Loucy (cell line): ENCODE results near the gene TMEM38B.

Experiments
- H2AFZ ChIP-seq: fragments of 200-600 bp; sonication (generic); 2 replicates; pipeline ENCODE4 v1.6.0; 2016; ENCODE audit warnings: antibody characterized with exemption, mild to moderate bottlenecking, low read length, moderate library complexity
- H3F3A ChIP-seq: fragments of 200-600 bp; 2 replicates; pipeline ENCODE4 v1.6.0; 2016; ENCODE audit warnings: antibody characterized with exemption, low read depth, mild to moderate bottlenecking
- H3K27me3 ChIP-seq: fragments of 200-600 bp; sonication (generic); 2 replicates; pipeline ENCODE4 v1.6.1; 2014; ENCODE audit warnings: low read length, mild to moderate bottlenecking; ENCODE audit not compliant: insufficient read depth, poor library complexity, severe bottlenecking
- H3K36me3 ChIP-seq: fragments of 200-600 bp; sonication (generic); 2 replicates; pipeline ENCODE4 v1.6.1; 2016; ENCODE audit warnings: low read length; ENCODE audit not compliant: insufficient read depth
- H3K4me1 ChIP-seq: fragments of 200-600 bp; sonication (generic); 2 replicates; pipeline ENCODE4 v1.5.1; 2014; ENCODE audit warnings: low read length, mild to moderate bottlenecking; ENCODE audit not compliant: insufficient read depth, poor library complexity, severe bottlenecking
- H3K4me2 ChIP-seq: fragments of 200-600 bp; sonication (generic); 2 replicates; pipeline ENCODE4 v1.6.0; 2014; ENCODE audit warnings: antibody characterized with exemption, low read length, low read depth, mild to moderate bottlenecking; ENCODE audit not compliant: poor library complexity, severe bottlenecking
- H3K4me3 ChIP-seq: fragments of 200-600 bp; sonication (generic); 2 replicates; pipeline ENCODE4 v1.5.1; 2014; ENCODE audit warnings: low read length, mild to moderate bottlenecking, mixed read lengths; ENCODE audit not compliant: poor library complexity, severe bottlenecking
- H3K79me2 ChIP-seq: fragments of 200-600 bp; sonication (generic); 2 replicates; pipeline ENCODE4 v1.6.1; 2014; ENCODE audit warnings: low read length; ENCODE audit not compliant: insufficient read depth
- H3K9ac ChIP-seq: fragments of 200-600 bp; sonication (generic); 2 replicates; pipeline ENCODE4 v1.6.0; 2014; ENCODE audit warnings: mild to moderate bottlenecking, low read depth, low read length, moderate library complexity; ENCODE audit not compliant: poor library complexity, severe bottlenecking
- H3K9me2 ChIP-seq: fragments of 200-600 bp; sonication (generic); replicated peaks from 2 replicates; pipeline ENCODE4 v1.6.1; 2016; ENCODE audit warnings: low read depth, low read length, mixed read lengths
- H3K9me3 ChIP-seq: fragments of 200-600 bp; sonication (generic); 2 replicates; pipeline ENCODE4 v1.6.1; 2014; ENCODE audit warnings: mild to moderate bottlenecking, antibody characterized with exemption, low read length, low read depth; ENCODE audit not compliant: insufficient read depth
- H4K20me1 ChIP-seq: fragments of 200-600 bp; sonication (generic); 2 replicates; pipeline ENCODE4 v1.6.0; 2014; ENCODE audit warnings: antibody characterized with exemption, low read length, mild to moderate bottlenecking; ENCODE audit not compliant: insufficient read depth, poor library complexity, severe bottlenecking
- CTCF ChIP-seq: fragments of 200-600 bp; sonication (generic); conservative IDR thresholded peaks from 2 replicates; pipeline ENCODE4 v1.5.1; 2014; ENCODE audit warnings: mild to moderate bottlenecking, antibody characterized with exemption, low read length
- EZH2phosphoT487 ChIP-seq: fragments of 200-600 bp; IDR thresholded peaks from 2 replicates; pipeline ENCODE4 v1.6.1; 2018; ENCODE audit warnings: antibody characterized with exemption, mild to moderate bottlenecking, moderate library complexity, borderline replicate concordance

Gene TMEM38B

GRCh38 chr9:105698348-105698870 is 4.1 kb downstream of the TMEM38B start:
- H3K4me1 ChIP-seq: peaks cover 60% of the 10 kb centered on the region
- no peak overlapping the region for H3K9ac ChIP-seq
- H3K9me2 ChIP-seq: no peaks in the 10 kb centered on the region
- TF ChIP-seq EZH2phosphoT487 (no peak), CTCF (no peak)
- no peak overlapping the region for H2AFZ ChIP-seq
- peaks cover 28% of the 10 kb centered on the region for H4K20me1 ChIP-seq
- H3K4me2 ChIP-seq: peak overlapping the region; percentile 78
- no peaks in the 10 kb centered on the region for H3K9me3 ChIP-seq
- H3K79me2 ChIP-seq: peaks cover 76% of the 10 kb centered on the region
- H3K27me3 ChIP-seq: no peaks in the 10 kb centered on the region
- H3K4me3 ChIP-seq: peak overlapping the region; percentile 81
- H3F3A ChIP-seq: peaks cover 4% of the 10 kb centered on the region; the same call in 1 of the 2 replicates
- peaks cover 4% of the 10 kb centered on the region; the same call in 1 of the 2 replicates for H3K36me3 ChIP-seq

DNA sequence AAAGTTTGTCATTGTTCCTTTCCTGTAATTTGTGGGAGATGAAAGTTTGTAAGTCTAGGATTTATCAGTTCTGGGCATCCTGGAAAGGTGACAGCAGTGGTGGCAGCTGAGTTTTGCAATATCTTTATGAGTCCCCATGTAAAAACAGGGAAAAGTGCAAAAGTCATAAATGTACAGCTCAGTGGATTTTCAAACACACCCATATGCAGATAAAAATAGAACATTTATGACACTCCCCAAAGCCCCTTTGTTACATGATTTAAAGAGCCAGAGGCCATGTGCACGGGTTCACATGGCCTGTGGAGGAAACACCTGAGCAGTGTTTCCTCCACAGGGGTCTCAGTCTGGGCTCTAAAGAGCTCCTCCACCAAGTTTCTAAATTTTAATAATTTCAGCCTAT is 6.3 kb downstream of the TMEM38B start:
- H3K4me3 ChIP-seq: peak overlapping the region; percentile 81
- peaks cover 4% of the 10 kb centered on the region; the same call in 1 of the 2 replicates for H3K36me3 ChIP-seq
- H2AFZ ChIP-seq: no peak overlapping the region
- no peaks in the 10 kb centered on the region for H3K9me2 ChIP-seq
- peaks cover 4% of the 10 kb centered on the region; the same call in 1 of the 2 replicates for H3F3A ChIP-seq
- H3K9ac ChIP-seq: no peak overlapping the region
- H3K79me2 ChIP-seq: peaks cover 68% of the 10 kb centered on the region
- no peaks in the 10 kb centered on the region for H3K27me3 ChIP-seq
- no peak for TF ChIP-seq CTCF
- no peak for TF ChIP-seq EZH2phosphoT487
- peaks cover 52% of the 10 kb centered on the region for H3K4me1 ChIP-seq
- H3K9me3 ChIP-seq: no peaks in the 10 kb centered on the region
- peaks cover 24% of the 10 kb centered on the region for H4K20me1 ChIP-seq
- H3K4me2 ChIP-seq: peak overlapping the region; percentile 78

DNA sequence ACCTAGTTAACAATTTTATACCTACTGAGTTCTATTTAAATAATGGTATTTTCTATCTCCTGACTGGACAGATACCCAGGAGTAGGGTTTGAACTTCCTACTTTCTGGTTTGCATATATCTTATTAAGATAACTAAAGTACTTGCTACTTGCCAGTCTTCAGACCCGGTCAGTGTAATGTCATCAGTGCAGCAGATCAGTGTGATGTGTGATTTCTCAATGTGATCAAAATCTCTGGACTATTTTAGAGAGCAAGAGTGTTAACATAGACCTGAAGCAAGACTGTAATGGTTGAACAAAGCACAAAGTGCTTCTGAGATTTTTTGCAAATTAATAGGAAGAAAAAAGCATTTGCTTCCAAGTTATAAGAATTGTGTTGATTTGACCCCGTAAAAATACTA is 6.8 kb downstream of the TMEM38B start:
- Histone ChIP-seq H3K4me1 (peaks cover 48% of the 10 kb centered on the region), H3K9ac (no peak overlapping the region), H4K20me1 (peaks cover 19% of the 10 kb centered on the region), H3K4me2 (peak overlapping the region; percentile 78), H3K4me3 (peak overlapping the region; percentile 81), H3K9me3 (no peaks in the 10 kb centered on the region), H3K79me2 (peaks cover 65% of the 10 kb centered on the region), H2AFZ (no peak overlapping the region), H3F3A (peaks cover 4% of the 10 kb centered on the region; the same call in 1 of the 2 replicates), H3K27me3 (no peaks in the 10 kb centered on the region), H3K36me3 (peaks cover 7% of the 10 kb centered on the region; the same call in 1 of the 2 replicates), H3K9me2 (no peaks in the 10 kb centered on the region)
- TF ChIP-seq CTCF (no peak), EZH2phosphoT487 (no peak)
